Measurements from ENCODE around the gene PLCL2.

PLCL2 gene

DNA sequence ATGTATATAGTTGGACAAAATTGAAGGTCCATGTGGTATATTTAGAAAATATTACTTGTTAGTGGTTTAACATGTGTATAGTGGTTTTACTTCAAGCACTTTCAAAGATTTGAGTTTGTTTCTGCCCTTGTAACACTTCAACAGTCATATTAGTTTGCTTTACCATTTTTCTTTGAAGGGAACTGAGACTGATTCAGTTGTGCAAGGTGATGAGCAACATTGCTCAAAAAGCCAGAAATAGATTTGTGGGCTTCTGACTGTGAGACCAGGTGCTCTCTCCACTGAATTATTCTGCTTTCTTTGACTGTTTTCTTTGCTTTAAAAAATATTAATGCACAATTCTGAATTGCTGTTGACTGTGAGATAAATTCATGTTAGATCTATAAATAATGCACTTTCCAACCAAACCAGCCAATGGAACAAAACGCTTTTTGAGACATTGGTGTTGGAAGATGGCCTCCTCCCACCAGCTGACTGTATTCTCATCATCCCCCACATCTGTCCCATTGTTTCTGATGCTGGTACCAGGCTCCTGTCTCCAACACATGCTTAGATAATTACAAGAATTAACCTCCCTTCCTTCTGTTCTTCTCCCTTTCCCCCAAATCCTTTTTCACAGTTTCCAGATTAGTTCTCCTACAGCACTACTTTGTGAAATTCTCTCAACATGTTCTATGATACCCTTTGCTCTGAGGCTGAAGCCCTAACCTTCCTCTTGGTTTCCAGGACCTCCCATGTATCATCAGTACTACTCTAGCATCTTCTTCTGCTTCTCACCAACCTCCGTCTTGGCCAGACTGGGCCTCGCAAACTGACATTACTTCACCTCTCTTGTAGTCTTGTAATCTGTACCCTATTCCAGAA lies 27.9 kb downstream of the PLCL2 start:
- H3K27me3 ChIP-seq (ENCODE audit: low read depth, low read length) = no peaks in the 10 kb centered on the region
- no peaks in the 10 kb centered on the region for H3K36me3 ChIP-seq (replicated peaks; ENCODE audit: low read depth, low read length)
- H3K27ac ChIP-seq (ENCODE audit: low read length) = peak overlapping the region; percentile 81
- peak overlapping the region; percentile 82 for H3K4me2 ChIP-seq (ENCODE audit: low read length)
- TF ChIP-seq EZH2phosphoT487 (IDR thresholded peaks at IDR 0.05; ENCODE audit: low read depth) (peak; percentile 76; the same call in 1 of the 2 replicates), CTCF (IDR thresholded peaks at IDR 0.05; ENCODE audit: low read depth, low read length) (no peak)
- no peak overlapping the region for H2AFZ ChIP-seq (ENCODE audit: low read depth, low read length)
- H4K20me1 ChIP-seq (ENCODE audit: insufficient read depth, low read length) = peaks cover 24% of the 10 kb centered on the region; the same call in 1 of the 2 replicates
- H3K4me3 ChIP-seq (ENCODE audit: low read length) = peak overlapping the region; percentile 50
- H3K4me1 ChIP-seq (ENCODE audit: low read length) = peaks cover 30% of the 10 kb centered on the region
- H3K9me3 ChIP-seq (ENCODE audit: insufficient read depth, low read length) = no peaks in the 10 kb centered on the region
- peak overlapping the region; percentile 36; the same call in 1 of the 2 replicates for H3K9ac ChIP-seq (ENCODE audit: low read length)
- H3K79me2 ChIP-seq (ENCODE audit: low read length) = peaks cover 36% of the 10 kb centered on the region

GRCh38 chr3:16913264-16913580 lies 28.5 kb downstream of the PLCL2 start:
- no peak overlapping the region for H2AFZ ChIP-seq (ENCODE audit: low read depth, low read length)
- no peaks in the 10 kb centered on the region for H3K9me3 ChIP-seq (ENCODE audit: insufficient read depth, low read length)
- peak overlapping the region; percentile 81 for H3K27ac ChIP-seq (ENCODE audit: low read length)
- H3K4me1 ChIP-seq (ENCODE audit: low read length) = peaks cover 30% of the 10 kb centered on the region
- no peaks in the 10 kb centered on the region for H3K27me3 ChIP-seq (ENCODE audit: low read depth, low read length)
- H3K79me2 ChIP-seq (ENCODE audit: low read length) = peaks cover 37% of the 10 kb centered on the region
- H3K4me3 ChIP-seq (ENCODE audit: low read length) = peak overlapping the region; percentile 50
- H3K36me3 ChIP-seq (replicated peaks; ENCODE audit: low read depth, low read length) = no peaks in the 10 kb centered on the region
- H4K20me1 ChIP-seq (ENCODE audit: insufficient read depth, low read length) = peaks cover 24% of the 10 kb centered on the region; the same call in 1 of the 2 replicates
- peak overlapping the region; percentile 36; the same call in 1 of the 2 replicates for H3K9ac ChIP-seq (ENCODE audit: low read length)
- peak overlapping the region; percentile 82 for H3K4me2 ChIP-seq (ENCODE audit: low read length)
- no peak for TF ChIP-seq CTCF (IDR thresholded peaks at IDR 0.05; ENCODE audit: low read depth, low read length)
- no peak for TF ChIP-seq EZH2phosphoT487 (IDR thresholded peaks at IDR 0.05; ENCODE audit: low read depth)

GRCh38 chr3:16916840-16917239 lies 32.1 kb downstream of the PLCL2 start:
- peaks cover 24% of the 10 kb centered on the region; the same call in 1 of the 2 replicates for H4K20me1 ChIP-seq (ENCODE audit: insufficient read depth, low read length)
- no peak for TF ChIP-seq EZH2phosphoT487 (IDR thresholded peaks at IDR 0.05; ENCODE audit: low read depth)
- no peak for TF ChIP-seq CTCF (IDR thresholded peaks at IDR 0.05; ENCODE audit: low read depth, low read length)
- no peaks in the 10 kb centered on the region for H3K9me3 ChIP-seq (ENCODE audit: insufficient read depth, low read length)
- no peak overlapping the region for H3K4me3 ChIP-seq (ENCODE audit: low read length)
- H3K4me1 ChIP-seq (ENCODE audit: low read length) = peaks cover 24% of the 10 kb centered on the region
- H3K4me2 ChIP-seq (ENCODE audit: low read length) = no peak overlapping the region
- H3K27ac ChIP-seq (ENCODE audit: low read length) = no peak overlapping the region
- no peaks in the 10 kb centered on the region for H3K27me3 ChIP-seq (ENCODE audit: low read depth, low read length)
- no peak overlapping the region for H3K9ac ChIP-seq (ENCODE audit: low read length)
- no peaks in the 10 kb centered on the region for H3K36me3 ChIP-seq (replicated peaks; ENCODE audit: low read depth, low read length)
- H2AFZ ChIP-seq (ENCODE audit: low read depth, low read length) = no peak overlapping the region
- H3K79me2 ChIP-seq (ENCODE audit: low read length) = peaks cover 35% of the 10 kb centered on the region

DNA sequence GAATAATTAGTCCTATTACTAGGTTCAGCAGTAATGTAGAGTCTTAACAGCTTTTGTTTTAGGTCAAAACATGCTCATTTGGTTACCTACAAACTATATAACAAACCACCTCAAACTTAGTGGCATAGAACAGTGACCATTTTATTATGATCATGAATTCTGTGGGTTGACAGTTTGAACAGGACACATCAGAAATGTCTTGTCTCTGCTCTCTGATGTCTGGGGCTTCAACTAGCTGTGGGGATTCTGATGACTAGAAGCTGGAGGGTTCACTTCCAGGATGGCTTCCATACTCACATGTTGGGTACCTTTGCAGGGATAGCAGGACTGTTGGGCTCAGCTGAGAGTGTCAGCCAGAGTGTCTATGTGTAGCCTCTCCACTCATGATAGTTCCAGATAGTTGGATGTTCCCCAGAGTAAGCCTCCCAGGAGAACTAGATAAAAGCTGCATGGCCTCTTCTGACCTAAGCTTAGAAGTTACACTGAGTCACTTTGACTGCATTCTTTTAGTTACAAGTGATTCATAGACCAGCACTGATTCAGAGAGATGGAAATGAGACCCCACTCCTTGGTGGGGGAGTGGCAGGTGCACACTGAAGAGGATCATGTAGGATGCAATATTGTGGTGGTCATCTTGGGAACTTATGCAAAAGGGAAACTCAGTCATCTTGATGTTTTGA lies 32.6 kb downstream of the PLCL2 start:
- TF ChIP-seq EZH2phosphoT487 (IDR thresholded peaks at IDR 0.05; ENCODE audit: low read depth) (no peak), CTCF (IDR thresholded peaks at IDR 0.05; ENCODE audit: low read depth, low read length) (no peak)
- no peak overlapping the region for H3K27ac ChIP-seq (ENCODE audit: low read length)
- no peak overlapping the region for H3K4me3 ChIP-seq (ENCODE audit: low read length)
- no peaks in the 10 kb centered on the region for H3K27me3 ChIP-seq (ENCODE audit: low read depth, low read length)
- no peak overlapping the region for H2AFZ ChIP-seq (ENCODE audit: low read depth, low read length)
- H3K4me2 ChIP-seq (ENCODE audit: low read length) = no peak overlapping the region
- H3K4me1 ChIP-seq (ENCODE audit: low read length) = peaks cover 18% of the 10 kb centered on the region
- no peaks in the 10 kb centered on the region for H3K9me3 ChIP-seq (ENCODE audit: insufficient read depth, low read length)
- no peak overlapping the region for H3K9ac ChIP-seq (ENCODE audit: low read length)
- peaks cover 24% of the 10 kb centered on the region; the same call in 1 of the 2 replicates for H4K20me1 ChIP-seq (ENCODE audit: insufficient read depth, low read length)
- no peaks in the 10 kb centered on the region for H3K36me3 ChIP-seq (replicated peaks; ENCODE audit: low read depth, low read length)
- H3K79me2 ChIP-seq (ENCODE audit: low read length) = peaks cover 34% of the 10 kb centered on the region
